SK-N-SH (cell line): Measurements from ENCODE around the gene KIAA0319L.

Experiments used
- NFIC ChIP-seq: IDR thresholded peaks from 2 replicates; pipeline ENCODE4 v1.4.0; 2012; ENCODE audit warnings: borderline replicate concordance
- TF ChIP-seq, protein P1 (sequence below): fragments of 150-350 bp; IDR thresholded peaks from 2 replicates; pipeline ENCODE4 v1.6.1; 2017; ENCODE audit warnings: antibody characterized with exemption, low read length, low read depth, borderline replicate concordance
- TF ChIP-seq, protein P2 (sequence below): fragments of 200-600 bp; sonication (generic); IDR thresholded peaks from 2 replicates; pipeline ENCODE4 v1.6.1; 2017; ENCODE audit warnings: antibody characterized with exemption, mild to moderate bottlenecking, moderate library complexity

DNA sequence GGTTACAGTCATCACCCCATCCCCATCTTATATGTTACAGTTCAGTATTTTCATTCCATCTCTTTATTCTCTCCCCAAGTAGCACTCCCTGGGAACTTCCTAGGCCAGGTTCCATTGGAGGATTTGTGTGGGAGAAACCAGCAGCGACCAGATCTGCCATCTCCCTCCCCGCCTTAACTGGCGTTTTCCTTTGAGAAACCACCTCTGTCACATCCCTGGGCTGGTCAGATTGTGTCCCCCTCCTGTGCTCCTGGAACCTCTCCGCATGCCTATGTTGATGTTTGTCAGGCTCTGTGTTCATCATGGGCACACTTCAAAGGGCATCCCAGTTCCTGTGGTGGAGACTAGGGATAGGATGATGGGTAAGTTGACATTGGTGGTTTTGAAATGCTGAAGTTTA lies 126.4 kb downstream of the KIAA0319L start:
- TF ChIP-seq, protein P1, sequence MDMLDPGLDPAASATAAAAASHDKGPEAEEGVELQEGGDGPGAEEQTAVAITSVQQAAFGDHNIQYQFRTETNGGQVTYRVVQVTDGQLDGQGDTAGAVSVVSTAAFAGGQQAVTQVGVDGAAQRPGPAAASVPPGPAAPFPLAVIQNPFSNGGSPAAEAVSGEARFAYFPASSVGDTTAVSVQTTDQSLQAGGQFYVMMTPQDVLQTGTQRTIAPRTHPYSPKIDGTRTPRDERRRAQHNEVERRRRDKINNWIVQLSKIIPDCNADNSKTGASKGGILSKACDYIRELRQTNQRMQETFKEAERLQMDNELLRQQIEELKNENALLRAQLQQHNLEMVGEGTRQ, result no peak
- no peak for TF ChIP-seq NFIC
- TF ChIP-seq, protein P2, sequence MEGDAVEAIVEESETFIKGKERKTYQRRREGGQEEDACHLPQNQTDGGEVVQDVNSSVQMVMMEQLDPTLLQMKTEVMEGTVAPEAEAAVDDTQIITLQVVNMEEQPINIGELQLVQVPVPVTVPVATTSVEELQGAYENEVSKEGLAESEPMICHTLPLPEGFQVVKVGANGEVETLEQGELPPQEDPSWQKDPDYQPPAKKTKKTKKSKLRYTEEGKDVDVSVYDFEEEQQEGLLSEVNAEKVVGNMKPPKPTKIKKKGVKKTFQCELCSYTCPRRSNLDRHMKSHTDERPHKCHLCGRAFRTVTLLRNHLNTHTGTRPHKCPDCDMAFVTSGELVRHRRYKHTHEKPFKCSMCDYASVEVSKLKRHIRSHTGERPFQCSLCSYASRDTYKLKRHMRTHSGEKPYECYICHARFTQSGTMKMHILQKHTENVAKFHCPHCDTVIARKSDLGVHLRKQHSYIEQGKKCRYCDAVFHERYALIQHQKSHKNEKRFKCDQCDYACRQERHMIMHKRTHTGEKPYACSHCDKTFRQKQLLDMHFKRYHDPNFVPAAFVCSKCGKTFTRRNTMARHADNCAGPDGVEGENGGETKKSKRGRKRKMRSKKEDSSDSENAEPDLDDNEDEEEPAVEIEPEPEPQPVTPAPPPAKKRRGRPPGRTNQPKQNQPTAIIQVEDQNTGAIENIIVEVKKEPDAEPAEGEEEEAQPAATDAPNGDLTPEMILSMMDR, result no peak
